ENCODE measurements around the gene RAB31.
A peak's percentile ranks its signal among the peaks of the same experiment; 100 is the strongest.

DNA sequence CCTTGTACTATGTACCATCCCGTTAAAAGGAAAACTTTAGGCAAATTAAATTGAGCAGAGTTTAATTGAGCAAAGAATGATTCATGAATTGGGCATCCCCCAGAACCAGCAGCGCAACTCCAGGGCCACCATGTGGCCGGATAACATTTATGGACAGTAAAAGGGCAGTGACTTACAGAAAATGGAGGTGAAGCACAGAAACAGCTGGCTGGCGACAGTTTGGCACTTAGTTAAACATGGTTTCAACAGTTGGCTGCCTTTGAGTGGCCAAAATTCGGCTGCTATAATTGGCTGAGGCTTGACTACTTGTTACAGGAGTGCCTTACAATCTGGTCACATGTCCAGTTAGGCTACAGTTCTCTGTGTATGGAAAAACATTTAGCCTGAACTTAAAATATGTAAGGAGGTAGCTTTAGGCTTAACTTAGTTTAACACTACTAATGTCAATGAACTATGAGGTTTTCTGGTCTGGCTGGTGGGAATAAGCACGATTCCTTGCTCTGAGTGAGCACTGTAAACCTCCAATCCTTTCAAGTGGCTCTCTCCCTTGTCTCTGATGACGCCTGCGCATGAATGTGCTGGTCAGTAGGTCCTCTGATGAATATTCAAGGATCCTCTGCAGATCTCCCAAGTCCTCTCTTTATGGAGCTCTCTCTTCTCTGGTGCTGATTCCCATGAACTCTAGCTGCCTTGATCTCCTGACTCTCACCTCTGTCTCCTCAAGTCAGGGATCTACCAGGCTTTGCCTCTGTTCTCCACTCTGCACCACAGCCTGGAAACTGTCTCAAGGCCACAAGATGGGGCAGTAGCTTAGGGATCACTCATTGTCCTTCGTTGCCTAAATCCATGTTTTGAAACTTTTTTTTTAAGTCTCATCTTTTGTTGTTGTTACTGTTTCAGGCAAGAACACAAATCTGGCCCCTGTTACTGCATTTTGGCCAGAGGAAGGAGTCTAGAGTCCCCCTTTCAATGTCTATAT, 24.4 kb upstream of the RAB31 start:
- TF ChIP-seq, protein P1, sequence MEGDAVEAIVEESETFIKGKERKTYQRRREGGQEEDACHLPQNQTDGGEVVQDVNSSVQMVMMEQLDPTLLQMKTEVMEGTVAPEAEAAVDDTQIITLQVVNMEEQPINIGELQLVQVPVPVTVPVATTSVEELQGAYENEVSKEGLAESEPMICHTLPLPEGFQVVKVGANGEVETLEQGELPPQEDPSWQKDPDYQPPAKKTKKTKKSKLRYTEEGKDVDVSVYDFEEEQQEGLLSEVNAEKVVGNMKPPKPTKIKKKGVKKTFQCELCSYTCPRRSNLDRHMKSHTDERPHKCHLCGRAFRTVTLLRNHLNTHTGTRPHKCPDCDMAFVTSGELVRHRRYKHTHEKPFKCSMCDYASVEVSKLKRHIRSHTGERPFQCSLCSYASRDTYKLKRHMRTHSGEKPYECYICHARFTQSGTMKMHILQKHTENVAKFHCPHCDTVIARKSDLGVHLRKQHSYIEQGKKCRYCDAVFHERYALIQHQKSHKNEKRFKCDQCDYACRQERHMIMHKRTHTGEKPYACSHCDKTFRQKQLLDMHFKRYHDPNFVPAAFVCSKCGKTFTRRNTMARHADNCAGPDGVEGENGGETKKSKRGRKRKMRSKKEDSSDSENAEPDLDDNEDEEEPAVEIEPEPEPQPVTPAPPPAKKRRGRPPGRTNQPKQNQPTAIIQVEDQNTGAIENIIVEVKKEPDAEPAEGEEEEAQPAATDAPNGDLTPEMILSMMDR (IDR thresholded peaks at IDR 0.05): peak in 2 of 3 donors; percentile 8 to 34
- no peak for TF ChIP-seq POLR2A (IDR thresholded peaks at IDR 0.05)
- no peak for TF ChIP-seq POLR2AphosphoS5 (IDR thresholded peaks at IDR 0.05)

Data from breast epithelium (tissue), 3 donors.